Myocyte (in vitro differentiated cells): ENCODE results near the gene CACNA1D. TPM values are rescaled to one million over a fixed set of nuclear protein-coding genes. Genes with fewer than 3 reads are reported as not detected.
A peak's percentile ranks its signal among the peaks of the same experiment; 100 is the strongest.

Experiments used
- DNase-seq: peaks from one replicate; pipeline ENCODE4 v3.0.0-alpha.2; 2012; ENCODE audit warnings: low read depth
- total RNA-seq: library from RNA; depleted of rRNA; stranded (reverse); fragments of >200 nt; gene quantifications from 2 replicates; pipeline ENCODE4 v1.2.3, GENCODE V29; 2014

Gene CACNA1D
- total RNA-seq, 1 donor from 2014 or later = not detected

DNA sequence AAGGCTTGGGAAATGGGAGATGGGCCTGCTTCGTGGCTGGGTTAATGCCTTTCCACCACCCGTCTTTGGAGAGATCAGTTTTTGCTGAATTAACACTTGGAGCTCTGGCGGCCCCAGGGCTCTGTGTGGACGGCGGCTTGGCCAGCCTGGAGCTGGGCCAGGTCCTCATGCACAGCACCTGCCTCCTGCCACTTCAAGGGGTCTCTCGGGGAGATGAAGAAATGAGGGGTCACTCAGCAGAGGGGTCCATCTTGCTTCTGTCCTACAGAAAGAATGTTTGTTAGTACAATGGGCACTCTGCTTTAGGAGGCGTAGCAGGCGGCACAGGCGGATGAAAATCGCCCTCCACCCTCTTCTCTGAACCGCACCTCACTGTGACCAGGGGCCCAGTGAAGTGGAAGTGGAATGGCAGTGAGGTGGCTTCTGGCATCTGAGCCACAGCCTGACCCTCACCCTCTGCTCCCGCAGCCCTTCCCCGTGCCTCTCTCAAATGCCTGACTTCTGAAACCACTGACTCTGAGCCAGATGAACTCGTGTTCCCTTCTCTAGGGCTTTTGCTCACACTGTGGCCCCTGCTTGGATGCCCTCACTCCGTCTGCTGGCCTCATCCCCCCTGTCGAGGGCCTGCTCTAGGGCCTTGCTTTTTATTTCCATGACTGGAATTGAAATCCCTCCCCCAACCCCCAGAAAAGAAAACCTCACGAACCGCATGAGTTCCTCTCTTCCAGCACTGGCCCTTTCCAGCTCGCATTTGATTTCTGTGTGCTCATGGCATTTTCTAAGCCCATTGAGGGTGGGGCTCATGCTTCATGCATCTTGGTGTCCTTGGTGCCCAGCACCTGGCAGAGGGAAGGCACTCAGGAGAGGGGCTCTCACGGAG is 309.6 kb downstream of the CACNA1D start:
- no peak for DNase-seq

DNA sequence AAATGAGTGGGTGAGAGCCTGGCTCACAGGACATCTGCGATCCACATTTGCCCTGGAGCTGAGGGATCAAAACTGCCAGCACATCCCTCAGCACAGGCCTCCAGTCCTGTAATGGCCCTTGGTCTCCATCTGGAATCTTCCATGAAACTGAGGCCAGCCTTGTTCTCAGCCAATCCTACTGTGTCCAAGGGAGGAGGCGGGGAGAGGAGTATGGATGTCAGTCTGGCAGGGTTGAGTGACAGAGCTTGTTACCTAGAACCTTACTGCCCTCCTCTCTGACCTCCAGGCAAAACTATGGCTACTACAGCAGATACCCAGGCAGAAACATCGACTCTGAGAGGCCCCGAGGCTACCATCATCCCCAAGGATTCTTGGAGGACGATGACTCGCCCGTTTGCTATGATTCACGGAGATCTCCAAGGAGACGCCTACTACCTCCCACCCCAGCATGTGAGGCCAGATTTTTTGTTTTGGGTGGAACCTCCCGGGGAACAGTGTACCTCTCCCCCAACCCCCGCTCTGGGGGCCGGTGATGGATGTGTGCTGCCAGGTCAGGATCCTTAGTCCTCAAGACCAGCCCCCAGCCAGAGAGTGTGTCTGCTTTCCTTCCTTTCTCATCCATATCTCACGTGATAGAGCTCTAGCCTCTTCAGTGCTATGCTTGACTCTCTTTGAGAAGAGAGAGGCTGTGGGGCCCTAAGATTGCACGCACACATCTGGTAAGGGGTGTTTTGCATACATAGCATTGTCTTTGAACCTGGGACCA is 310.5 kb downstream of the CACNA1D start:
- DNase-seq = peak; percentile 32

DNA sequence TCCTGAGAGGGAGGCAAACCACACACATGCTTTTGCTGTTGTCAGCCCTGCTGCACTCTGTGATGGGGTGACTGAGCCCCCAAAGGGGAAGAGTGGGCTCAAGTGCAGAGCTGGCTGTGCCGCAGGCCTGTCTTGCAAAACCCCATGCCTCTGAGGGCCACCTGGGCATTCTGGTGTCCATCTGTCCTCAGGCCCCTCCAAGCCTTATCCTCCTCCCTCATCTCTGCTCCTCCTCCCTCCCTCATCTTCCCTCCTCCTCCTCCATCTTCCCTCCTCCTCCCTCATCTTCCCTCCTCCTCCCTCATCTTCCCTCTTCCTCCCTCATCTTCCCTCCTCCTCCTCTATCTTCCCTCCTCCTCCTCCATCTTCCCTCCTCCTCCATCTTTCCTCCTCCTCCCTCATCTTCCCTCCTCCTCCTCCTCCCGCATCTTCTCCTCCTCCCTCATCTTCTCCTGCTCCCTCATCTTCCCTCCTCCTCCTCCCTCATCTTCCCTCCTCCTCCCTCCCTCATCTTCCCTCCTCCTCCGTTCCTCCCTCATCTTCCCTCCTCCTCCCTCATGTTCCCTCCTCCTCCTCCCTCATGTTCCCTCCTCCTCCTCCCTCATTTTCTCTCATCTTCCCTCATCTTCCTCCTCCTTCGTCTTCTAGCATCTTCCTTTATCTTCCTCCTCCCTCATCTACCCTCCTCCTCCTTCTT is 311.2 kb downstream of the CACNA1D start:
- no peak for DNase-seq

DNA sequence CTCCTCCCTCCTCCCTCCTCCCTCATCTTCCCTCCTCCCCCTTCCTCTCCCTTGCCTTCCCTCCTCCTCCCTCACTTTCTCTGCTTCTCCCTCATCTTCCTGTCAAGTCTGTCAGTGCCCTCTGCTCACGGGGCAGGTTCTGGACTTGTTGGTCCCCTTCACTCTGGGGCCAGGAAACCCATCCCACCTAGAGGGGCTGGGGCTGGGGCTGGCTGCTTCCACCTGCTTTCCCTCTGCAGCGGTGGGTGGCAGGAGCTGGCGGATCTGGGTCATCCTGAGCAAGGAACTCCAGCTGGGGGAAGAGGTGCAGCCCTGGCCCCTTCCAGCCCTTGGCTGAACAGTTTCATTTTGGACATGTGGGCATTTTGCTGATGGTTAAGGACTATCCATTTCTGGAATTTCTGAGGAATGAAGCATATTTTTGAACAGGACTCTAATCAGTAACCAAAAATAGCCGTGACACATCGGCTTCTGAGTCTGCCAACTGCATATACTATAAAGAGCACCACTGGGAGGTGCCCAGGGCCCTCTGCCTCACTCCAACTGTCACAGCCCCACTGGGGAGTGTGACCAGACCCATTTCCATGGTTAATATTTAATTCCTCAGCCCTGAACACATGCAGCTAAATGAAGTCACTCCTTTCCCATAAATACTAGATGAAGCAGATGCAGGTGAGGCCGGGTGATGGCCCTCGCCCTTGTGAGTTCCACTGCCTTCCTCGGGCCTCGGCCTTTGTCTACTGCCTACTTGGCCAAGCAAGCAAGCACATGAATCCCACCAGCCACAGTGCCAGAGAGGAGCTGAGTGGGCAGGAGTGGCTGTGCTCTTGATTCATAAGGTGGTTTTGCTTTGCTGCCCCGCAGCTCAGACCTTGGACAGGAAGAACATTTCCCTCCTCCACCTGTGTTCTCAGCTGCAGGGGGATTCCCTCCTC is 312.0 kb downstream of the CACNA1D start:
- peak; percentile 74 for DNase-seq

DNA sequence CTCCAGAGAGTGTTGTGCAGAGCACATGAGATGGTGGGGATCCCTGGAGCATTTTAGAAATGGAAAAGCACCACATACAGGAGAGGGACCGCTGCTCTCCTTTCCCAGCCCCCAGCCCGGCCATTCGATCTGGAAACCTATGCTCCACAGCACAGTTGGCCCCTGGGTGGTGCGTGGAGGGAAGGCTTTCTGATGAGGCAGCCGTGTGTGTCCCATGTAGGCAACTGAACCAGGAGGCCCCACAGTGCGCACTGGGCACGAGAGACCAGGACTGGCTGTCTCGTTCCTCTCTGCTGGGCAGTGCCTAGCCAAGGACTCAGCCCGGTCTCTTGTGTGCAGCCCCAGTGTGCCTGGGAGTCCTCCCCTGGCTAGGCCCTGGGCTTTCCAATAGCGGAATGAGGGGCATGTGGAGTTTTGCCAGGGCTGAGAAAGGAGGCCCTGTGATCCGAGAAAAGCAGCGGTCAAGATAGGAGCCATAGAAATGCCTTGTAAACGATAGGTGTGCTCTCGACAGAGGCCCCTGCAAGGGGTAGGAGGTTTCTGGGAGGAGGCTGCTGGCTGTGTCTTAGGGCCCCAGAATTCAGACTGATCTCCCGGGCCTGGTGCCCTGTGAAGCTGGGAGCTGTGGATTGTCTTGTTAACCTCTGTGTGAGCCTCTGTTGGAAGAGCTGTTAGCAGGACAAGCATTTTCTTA is 312.9 kb downstream of the CACNA1D start:
- DNase-seq = no peak

DNA sequence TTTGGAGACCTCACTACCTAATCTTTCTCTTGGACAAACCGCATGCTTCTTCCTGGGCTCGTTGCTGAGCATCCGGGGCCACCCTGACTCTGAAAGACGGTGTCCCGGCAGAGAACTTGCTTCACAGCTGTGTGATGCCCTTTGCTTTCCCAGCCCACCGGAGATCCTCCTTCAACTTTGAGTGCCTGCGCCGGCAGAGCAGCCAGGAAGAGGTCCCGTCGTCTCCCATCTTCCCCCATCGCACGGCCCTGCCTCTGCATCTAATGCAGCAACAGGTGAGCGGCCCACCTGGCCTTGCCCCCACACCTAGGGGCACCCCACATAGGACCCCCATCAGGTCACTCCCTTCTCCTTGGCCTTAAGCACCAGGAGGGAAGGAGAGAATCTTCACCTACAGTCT is 314.1 kb downstream of the CACNA1D start:
- DNase-seq = no peak

DNA sequence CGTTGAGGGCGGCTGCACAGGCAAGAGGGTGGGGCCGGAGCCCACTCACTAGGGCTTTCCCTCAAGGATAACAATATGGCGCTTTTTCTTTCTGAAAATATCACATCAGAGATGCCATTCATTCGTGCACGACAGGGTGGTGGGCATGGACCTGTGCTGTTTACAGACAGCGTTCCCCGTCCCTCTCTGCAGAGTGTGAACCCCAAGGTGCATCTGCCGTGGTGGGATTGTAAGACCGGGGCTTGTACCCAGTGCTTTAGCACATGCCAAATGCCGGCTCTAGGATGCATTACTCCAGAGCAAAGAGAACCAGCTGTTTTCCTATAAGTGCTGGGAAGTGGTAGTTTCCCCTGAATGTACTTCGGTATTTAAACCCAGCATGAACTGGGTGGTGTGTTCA is 314.9 kb downstream of the CACNA1D start:
- DNase-seq = no peak

DNA sequence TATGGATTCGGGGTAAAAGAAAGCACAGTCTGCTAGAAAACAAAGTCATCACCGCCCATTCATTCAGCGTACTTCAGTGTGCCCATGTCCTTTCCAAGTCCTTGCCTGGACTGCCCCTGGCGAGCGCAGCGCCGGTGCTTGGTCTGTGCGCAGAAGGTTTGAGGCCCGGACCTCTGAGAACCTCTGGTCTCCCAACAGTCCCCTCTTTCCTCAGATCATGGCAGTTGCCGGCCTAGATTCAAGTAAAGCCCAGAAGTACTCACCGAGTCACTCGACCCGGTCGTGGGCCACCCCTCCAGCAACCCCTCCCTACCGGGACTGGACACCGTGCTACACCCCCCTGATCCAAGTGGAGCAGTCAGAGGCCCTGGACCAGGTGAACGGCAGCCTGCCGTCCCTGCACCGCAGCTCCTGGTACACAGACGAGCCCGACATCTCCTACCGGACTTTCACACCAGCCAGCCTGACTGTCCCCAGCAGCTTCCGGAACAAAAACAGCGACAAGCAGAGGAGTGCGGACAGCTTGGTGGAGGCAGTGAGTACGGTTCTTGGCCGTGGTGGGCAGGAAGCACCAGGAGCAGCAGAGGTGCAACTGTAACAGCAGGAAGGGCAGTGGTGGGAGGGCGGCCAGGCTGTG is 315.5 kb downstream of the CACNA1D start:
- DNase-seq = no peak

DNA sequence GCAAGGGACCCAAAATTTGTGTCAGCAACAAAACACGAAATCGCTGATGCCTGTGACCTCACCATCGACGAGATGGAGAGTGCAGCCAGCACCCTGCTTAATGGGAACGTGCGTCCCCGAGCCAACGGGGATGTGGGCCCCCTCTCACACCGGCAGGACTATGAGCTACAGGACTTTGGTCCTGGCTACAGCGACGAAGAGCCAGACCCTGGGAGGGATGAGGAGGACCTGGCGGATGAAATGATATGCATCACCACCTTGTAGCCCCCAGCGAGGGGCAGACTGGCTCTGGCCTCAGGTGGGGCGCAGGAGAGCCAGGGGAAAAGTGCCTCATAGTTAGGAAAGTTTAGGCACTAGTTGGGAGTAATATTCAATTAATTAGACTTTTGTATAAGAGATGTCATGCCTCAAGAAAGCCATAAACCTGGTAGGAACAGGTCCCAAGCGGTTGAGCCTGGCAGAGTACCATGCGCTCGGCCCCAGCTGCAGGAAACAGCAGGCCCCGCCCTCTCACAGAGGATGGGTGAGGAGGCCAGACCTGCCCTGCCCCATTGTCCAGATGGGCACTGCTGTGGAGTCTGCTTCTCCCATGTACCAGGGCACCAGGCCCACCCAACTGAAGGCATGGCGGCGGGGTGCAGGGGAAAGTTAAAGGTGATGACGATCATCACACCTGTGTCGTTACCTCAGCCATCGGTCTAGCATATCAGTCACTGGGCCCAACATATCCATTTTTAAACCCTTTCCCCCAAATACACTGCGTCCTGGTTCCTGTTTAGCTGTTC is 316.9 kb downstream of the CACNA1D start:
- no peak for DNase-seq

DNA sequence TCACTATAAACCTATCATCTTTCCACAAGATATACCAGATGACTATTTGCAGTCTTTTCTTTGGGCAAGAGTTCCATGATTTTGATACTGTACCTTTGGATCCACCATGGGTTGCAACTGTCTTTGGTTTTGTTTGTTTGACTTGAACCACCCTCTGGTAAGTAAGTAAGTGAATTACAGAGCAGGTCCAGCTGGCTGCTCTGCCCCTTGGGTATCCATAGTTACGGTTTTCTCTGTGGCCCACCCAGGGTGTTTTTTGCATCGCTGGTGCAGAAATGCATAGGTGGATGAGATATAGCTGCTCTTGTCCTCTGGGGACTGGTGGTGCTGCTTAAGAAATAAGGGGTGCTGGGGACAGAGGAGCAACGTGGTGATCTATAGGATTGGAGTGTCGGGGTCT is 318.0 kb downstream of the CACNA1D start:
- DNase-seq = no peak

DNA sequence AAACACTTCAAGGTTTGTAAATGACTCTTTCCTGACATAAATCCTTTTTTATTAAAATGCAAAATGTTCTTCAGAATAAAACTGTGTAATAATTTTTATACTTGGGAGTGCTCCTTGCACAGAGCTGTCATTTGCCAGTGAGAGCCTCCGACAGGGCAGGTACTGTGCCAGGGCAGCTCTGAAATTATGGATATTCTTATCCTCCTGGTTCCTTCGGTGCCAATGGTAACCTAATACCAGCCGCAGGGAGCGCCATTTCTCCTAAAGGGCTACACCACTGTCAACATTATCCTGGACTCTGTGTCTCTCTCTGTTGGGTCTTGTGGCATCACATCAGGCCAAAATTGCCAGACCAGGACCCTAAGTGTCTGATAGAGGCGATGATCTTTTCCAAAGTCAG is 318.8 kb downstream of the CACNA1D start:
- DNase-seq = no peak

DNA sequence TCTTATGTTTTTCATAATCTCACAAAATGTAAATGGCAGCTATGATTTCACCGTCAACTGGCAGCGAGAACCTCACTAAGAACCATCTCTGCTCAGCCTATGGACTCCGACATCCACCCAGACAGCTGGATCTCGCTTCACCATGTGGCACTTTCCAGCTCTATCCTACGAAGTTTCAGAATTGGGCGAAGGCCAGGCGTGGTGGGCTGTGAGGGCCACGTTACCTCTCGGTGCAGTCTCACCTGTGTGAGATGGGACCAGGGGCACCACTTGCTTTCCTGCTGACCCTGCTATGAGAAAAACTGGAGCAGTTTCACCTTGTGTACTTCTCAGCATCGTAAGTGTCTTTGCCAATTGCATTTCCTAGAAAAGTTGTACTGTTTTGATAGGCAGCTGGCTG is 319.5 kb downstream of the CACNA1D start:
- no peak for DNase-seq

DNA sequence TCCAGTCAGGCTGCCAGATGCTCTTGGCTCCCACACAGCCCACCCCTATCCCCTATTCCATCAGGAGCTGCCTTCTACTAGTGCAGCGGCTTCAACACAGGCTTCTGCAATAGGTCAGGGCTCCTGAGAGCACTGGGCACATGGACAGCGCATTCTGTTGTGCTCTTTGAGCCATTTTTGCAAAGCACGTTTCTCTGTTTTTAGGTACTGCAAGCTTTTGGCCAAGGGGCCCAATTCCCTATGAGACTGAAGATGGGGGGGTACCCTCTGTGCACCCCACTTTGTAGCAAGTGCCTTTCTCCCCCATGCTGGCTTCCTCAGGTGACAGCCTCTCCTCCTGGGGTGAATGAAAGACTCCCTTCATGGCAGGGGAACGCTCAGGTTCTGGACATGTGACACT is 320.7 kb downstream of the CACNA1D start:
- no peak for DNase-seq

DNA sequence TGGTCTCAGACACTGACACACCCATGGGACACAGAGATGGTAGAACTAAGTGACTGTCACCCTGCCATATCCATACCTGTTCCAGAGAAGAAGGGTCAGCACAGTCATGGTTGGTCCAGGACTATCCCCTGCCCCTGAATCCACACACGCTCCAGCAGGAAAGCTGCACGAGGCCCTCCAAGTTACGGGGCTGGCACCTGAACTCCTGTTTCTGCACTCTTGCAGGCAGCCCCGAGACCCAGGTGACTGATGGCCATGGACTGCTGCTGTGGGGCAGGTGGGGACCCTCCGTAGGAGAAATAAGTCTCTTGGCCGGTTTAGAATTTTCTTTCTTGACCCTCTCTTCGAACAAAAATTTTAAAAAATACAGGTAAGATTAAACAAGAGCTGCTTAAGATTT is 321.2 kb downstream of the CACNA1D start:
- DNase-seq = no peak

DNA sequence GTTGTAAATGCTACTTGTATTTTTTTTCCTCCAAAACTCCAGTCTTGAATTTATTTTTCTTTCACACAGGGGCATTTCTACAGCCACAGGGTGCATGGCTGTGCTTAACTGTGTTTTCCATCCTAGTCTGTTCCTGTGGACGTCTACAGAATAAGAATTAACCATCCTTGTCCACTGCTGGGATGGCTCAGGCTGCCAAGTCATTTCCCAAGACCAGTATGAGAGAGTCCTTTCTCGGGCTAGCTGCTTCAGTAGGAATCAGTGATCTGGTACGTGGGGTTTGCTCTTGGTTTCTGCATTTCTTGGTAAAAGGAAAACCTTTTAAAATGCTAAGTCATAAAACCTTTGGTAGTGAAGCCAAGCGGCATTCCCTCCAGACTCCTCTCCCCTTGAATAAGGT is 322.0 kb downstream of the CACNA1D start:
- DNase-seq = no peak

DNA sequence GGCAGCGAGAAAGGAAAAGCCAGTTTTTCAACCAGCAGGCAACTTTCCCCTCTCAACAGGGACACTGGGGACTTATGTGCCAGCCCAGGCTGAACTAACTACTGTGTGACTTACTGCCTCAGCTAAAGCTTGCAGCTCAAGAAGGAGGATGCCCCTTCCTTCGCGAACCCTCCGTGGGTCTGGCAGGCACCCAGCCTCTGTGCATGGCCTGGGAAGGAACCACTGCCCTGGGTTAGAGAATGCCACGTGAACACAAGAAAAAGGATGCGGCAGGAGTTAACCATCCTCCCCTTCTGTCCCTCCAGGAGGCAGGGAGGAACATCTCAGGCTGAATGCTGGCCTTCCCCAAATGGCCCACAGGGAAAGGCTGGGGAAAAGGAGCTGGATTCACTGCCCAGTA is 322.8 kb downstream of the CACNA1D start:
- no peak for DNase-seq

DNA sequence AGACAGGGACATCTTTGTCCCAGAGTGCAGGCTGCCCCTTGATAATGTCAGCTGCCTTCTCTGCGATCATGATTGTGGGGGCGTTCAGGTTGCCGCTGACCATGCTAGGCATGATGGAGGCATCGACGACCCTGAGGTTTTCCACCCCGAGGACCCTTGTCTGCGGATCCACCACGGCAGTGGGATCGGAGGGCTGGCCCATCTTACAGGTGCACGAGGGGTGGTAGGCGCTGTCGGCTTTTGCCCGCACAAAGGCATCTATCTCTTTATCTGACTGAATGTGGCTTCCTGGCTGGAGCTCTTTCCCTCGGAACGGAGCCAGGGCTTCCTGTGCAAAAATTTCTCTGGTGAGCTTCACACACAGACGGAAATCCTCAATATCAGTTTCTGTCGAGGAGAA is 323.4 kb downstream of the CACNA1D start:
- DNase-seq = no peak

DNA sequence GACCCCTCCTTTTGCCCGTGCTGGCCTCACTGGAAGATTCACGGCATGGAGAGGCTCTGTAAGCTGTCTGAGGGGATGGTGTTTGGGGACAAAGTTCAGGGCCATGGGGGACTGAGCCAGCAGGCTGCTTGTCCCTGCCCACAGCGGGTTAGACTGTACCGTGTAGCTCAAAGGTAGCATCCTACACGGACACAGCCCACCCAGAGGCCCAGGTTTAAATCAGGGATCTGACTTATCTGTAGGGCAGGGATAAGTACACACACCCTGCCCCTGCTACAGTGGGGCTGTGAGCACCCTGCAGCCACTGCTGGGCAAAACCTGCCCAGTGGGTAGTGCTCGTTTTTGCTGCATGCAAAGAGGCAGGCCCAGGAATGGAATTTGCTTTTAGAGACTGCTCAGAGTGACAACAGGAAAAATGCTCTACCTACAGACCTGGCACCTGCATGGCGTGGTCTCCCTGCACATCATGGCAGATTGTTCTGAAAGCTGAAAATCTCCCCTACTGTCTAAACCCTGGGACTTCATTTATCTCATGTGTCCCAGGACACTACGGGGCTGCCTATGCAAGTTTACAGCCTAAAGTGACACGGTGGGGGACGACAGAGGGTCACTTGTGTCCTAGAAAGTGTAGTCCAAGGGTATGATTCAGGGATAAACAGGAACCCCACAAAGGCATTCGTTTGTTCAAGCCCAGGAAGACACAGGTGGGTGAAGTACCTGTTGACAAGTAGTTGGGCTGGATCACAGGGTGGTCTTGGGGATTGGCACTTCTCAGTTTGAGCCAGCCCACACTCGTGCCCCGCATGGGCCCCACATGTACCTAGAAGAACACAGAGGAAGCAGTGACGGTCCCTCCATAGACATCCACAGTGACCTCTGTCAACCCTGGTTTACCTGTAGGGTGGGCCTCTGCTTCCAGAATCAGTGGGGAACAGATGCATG is 324.1 kb downstream of the CACNA1D start:
- DNase-seq = no peak
